Measurements from ENCODE around the gene GASK1A.

DNA sequence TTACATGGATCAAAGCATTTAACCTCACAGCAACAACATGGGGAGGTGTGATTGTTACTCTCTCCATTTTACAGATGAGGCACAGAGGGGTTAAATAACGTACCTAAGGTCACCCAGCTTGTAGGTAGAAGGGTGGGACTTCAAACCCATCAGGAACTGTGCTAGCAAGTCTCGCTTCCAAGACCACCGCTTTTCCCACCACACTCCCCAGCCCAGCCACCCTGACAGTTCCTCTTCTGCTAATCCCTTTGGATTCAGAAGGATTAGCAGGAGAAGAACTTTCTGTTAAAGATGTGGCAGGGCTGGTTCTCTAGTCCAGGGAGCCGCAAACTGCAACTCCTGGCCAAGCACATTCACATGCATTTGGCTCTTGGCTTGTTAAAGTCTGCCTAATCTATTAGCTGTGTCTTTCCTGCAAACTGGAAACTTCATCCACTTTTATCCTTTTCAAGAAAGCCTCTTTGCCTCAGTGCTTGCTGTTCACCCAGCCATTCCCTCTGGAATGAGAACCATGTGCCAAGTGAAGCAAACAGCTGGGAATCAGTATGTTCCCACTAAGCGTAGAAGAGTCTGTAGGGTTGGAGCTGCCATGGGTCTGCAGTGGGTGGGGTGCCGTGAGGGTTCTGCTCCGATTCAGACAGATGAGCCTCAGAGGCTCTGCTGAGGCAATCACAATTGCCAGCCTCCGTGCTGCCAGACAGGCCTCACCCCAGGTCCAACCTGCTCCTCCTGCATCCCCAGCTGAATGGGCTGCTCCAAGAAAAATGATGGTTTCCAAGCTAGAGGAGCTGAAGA is 82.2 kb downstream of the GASK1A start:
- no peak for TF ChIP-seq POLR2A (IDR thresholded peaks at IDR 0.05)
- TF ChIP-seq, protein P1, sequence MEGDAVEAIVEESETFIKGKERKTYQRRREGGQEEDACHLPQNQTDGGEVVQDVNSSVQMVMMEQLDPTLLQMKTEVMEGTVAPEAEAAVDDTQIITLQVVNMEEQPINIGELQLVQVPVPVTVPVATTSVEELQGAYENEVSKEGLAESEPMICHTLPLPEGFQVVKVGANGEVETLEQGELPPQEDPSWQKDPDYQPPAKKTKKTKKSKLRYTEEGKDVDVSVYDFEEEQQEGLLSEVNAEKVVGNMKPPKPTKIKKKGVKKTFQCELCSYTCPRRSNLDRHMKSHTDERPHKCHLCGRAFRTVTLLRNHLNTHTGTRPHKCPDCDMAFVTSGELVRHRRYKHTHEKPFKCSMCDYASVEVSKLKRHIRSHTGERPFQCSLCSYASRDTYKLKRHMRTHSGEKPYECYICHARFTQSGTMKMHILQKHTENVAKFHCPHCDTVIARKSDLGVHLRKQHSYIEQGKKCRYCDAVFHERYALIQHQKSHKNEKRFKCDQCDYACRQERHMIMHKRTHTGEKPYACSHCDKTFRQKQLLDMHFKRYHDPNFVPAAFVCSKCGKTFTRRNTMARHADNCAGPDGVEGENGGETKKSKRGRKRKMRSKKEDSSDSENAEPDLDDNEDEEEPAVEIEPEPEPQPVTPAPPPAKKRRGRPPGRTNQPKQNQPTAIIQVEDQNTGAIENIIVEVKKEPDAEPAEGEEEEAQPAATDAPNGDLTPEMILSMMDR (IDR thresholded peaks at IDR 0.05), result no peak
